Measurements from ENCODE around the gene CRAMP1.

GRCh38 chr16:1708083-1708767 is 96.1 kb downstream of the CRAMP1 start:
- no peak for TF ChIP-seq CTCF (IDR thresholded peaks at IDR 0.05; ENCODE audit: low read length)
- no peak for TF ChIP-seq EZH2 (optimal IDR thresholded peaks at IDR 0.05; ENCODE audit: low read depth, low read length)
- no peak for TF ChIP-seq EZH2phosphoT487 (IDR thresholded peaks at IDR 0.05; ENCODE audit: low read length)
